Measurements from ENCODE around the gene HOMER2. TPM values are rescaled to one million over a fixed set of nuclear protein-coding genes. Genes with fewer than 3 reads are reported as not detected.

HOMER2 gene
- total and polyA plus RNA-seq, 2 donors (not counting 3 experiments of a cell fraction or from before 2014, with no cell fraction given), result 0.60 to 0.68 TPM

DNA sequence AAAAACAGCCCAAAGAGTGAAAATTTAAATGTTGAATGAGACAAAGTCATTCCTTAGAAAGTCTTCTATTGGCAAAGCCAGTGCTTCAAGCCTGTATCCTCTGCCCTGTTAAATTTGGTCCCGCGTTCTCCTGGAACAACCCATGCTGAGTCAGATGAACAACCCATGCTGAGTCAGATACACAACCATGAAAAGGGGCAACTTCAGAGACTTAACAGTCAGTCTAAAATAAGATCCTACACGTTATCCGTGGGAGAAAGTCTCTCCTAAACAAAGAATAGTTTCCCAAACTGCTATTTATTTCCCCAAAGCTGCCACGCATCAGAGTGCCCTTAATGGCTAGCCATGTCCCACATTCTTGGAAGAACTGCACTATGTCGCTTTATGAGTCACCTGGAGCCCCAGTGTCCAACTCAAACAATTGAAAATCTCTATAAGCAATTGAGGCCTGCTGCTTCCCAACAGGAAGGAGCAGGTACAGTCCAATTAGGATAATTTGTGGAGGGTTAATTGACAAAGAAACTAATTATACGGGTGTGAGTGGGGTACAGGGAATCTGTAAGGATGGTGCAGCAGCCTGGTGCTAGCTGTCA lies 77.0 kb downstream of the HOMER2 start:
- Histone ChIP-seq H2AFZ (ENCODE audit: low read depth, low read length) (no peak overlapping the region), H3K9ac (replicated peaks; ENCODE audit: extremely low read depth, insufficient read depth, low read length) (no peak overlapping the region)
- no peak for FAIRE-seq

More for the DNA sequence above, 77.0 kb downstream of the HOMER2 start:
- H3K27ac ChIP-seq (ENCODE audit: insufficient read depth, low read depth, low read length), result no peak overlapping the region
- ChIA-PET CTCF (no interaction called here), POLR2A (no interaction called here)
- no TSS peak for BruUV-seq (replicated peaks)
- no peak overlapping the region for H3K4me3 ChIP-seq (replicated peaks in 1 of 3; ENCODE audit: insufficient read depth in 1 of 3, low read depth in 1 of 3, low read length in 3 of 3)
- H3K4me1 ChIP-seq (ENCODE audit: control insufficient read depth, extremely low read depth, insufficient read depth, low read length), result no peaks in the 10 kb centered on the region
- H4K20me1 ChIP-seq (replicated peaks; ENCODE audit: control insufficient read depth, extremely low read depth, insufficient read depth, low read length), result no peaks in the 10 kb centered on the region
- H3K36me3 ChIP-seq (ENCODE audit: control insufficient read depth in 2 of 2, extremely low read depth in 1 of 2, insufficient read depth in 2 of 2, low read length in 2 of 2), result no peaks in the 10 kb centered on the region
- no peaks in the 10 kb centered on the region for H3K79me2 ChIP-seq (ENCODE audit: control insufficient read depth, insufficient read depth, low read length)
- no peak for DNase-seq (ENCODE audit: low read depth, low spot score)
- H3K4me2 ChIP-seq (ENCODE audit: insufficient read depth, low read length), result no peak overlapping the region
- no peaks in the 10 kb centered on the region for H3K9me3 ChIP-seq (replicated peaks; ENCODE audit: control insufficient read depth, insufficient read depth, low read length)
- dilution Hi-C loops (cut with MboI; ENCODE audit: extremely low pct_ligation_motif_present, low sequenced_read_pairs) (no loop called here), intact Hi-C loops (cut with micrococcal nuclease) (no loop called here)
- no peaks in the 10 kb centered on the region for H3K27me3 ChIP-seq (ENCODE audit: control insufficient read depth in 2 of 2, insufficient read depth in 2 of 2, low read length in 2 of 2)
- H3K9me1 ChIP-seq (replicated peaks; ENCODE audit: control insufficient read depth, extremely low read depth, insufficient read depth, low read length), result no peaks in the 10 kb centered on the region
- no peak for TF ChIP-seq JUN (IDR thresholded peaks at IDR 0.05; ENCODE audit: borderline replicate concordance, insufficient read depth, insufficient read length, low read depth)
- TF ChIP-seq EZH2 (IDR thresholded peaks at IDR 0.05; ENCODE audit: borderline replicate concordance, low read depth, low read length, severe bottlenecking), result no peak
- TF ChIP-seq, protein P1, sequence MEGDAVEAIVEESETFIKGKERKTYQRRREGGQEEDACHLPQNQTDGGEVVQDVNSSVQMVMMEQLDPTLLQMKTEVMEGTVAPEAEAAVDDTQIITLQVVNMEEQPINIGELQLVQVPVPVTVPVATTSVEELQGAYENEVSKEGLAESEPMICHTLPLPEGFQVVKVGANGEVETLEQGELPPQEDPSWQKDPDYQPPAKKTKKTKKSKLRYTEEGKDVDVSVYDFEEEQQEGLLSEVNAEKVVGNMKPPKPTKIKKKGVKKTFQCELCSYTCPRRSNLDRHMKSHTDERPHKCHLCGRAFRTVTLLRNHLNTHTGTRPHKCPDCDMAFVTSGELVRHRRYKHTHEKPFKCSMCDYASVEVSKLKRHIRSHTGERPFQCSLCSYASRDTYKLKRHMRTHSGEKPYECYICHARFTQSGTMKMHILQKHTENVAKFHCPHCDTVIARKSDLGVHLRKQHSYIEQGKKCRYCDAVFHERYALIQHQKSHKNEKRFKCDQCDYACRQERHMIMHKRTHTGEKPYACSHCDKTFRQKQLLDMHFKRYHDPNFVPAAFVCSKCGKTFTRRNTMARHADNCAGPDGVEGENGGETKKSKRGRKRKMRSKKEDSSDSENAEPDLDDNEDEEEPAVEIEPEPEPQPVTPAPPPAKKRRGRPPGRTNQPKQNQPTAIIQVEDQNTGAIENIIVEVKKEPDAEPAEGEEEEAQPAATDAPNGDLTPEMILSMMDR (IDR thresholded peaks at IDR 0.05; ENCODE audit: extremely low read depth in 1 of 2, insufficient read depth in 1 of 2, low read depth in 1 of 2, low read length in 2 of 2), result no peak
- TF ChIP-seq FOS (IDR thresholded peaks at IDR 0.05; ENCODE audit: borderline replicate concordance, insufficient read depth, low read length), result no peak
- no peak for TF ChIP-seq POLR2A (IDR thresholded peaks at IDR 0.05; ENCODE audit: low read depth, low read length)
- TF ChIP-seq POLR2AphosphoS5 (IDR thresholded peaks at IDR 0.05; ENCODE audit: insufficient read depth, low read depth, low read length), result no peak
- TF ChIP-seq GATA2 (IDR thresholded peaks at IDR 0.05; ENCODE audit: insufficient read depth, insufficient read length, low read depth, low read length), result no peak
- TF ChIP-seq, protein P2, sequence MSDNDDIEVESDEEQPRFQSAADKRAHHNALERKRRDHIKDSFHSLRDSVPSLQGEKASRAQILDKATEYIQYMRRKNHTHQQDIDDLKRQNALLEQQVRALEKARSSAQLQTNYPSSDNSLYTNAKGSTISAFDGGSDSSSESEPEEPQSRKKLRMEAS (IDR thresholded peaks at IDR 0.05; ENCODE audit: insufficient read depth, insufficient read length), result no peak
- TF ChIP-seq MYC (IDR thresholded peaks at IDR 0.05; ENCODE audit: low read depth, low read length), result no peak

Data from endothelial cell of umbilical vein (primary cell).